PFSK-1 (cell line): ENCODE data around the gene OPA3.

Source experiments
- FOXP2 ChIP-seq: optimal IDR thresholded peaks from 2 replicates; pipeline ENCODE3; 2011; ENCODE audit warnings: borderline replicate concordance, control low read depth, inconsistent platforms; ENCODE audit not compliant: insufficient read depth; ENCODE audit errors: extremely low read length, extremely low read depth
- POLR2AphosphoS5 ChIP-seq: IDR thresholded peaks from 2 replicates; pipeline ENCODE4 v1.6.1; 2012; ENCODE audit warnings: low read depth, mild to moderate bottlenecking, control low read depth, low read length, moderate library complexity
- REST ChIP-seq, 2 experiments: IDR thresholded peaks; 2 replicates each; pipeline versions ENCODE4 v1.6.1 to v1.8.0; 2011 to 2012; ENCODE audit warnings: low read depth in 2 of 2, low read length in 2 of 2, control low read depth in 1 of 2, inconsistent platforms in 1 of 2, mild to moderate bottlenecking in 1 of 2, moderate library complexity in 1 of 2; ENCODE audit not compliant: insufficient read depth in 1 of 2
- SIN3A ChIP-seq: IDR thresholded peaks from 2 replicates; pipeline ENCODE4 v1.6.1; 2012; ENCODE audit warnings: mild to moderate bottlenecking, low read length, moderate library complexity, borderline replicate concordance; ENCODE audit not compliant: insufficient read depth
- TAF1 ChIP-seq: IDR thresholded peaks from 2 replicates; pipeline ENCODE4 v1.6.1; 2012; ENCODE audit warnings: low read length, control low read depth, borderline replicate concordance; ENCODE audit not compliant: insufficient read depth

Gene OPA3

GRCh38 chr19:45507872-45508416, 76.7 kb downstream of the OPA3 start:
- TF ChIP-seq FOXP2 (no peak), SIN3A (no peak), REST (IDR thresholded peaks at IDR 0.05; ENCODE audit: insufficient read depth in 1 of 2, low read depth in 2 of 2, low read length in 2 of 2) (no peak)

- TF ChIP-seq POLR2AphosphoS5 (peak; percentile 83), TAF1 (peak; percentile 92; the same call in 1 of the 2 replicates), REST (IDR thresholded peaks at IDR 0.05; ENCODE audit: insufficient read depth in 1 of 2, low read depth in 2 of 2, low read length in 2 of 2) (peak in 1 of 2 experiments; percentile 44; a peak in 1 of 4 replicates), SIN3A (0 out of 2 replicates have a peak, but pooled peaks have one; percentile 79), FOXP2 (no peak)
These were observed 77.4 kb downstream of the OPA3 start, which contains the start of gene VASP for GRCh38 chr19:45506989-45507871. TSS of gene VASP (plus strand) at chr19:45507479. CDS start at chr19:45507772, 293 bp downstream.

GRCh38 chr19:45506246-45506988, 78.2 kb downstream of the OPA3 start:
- peak; percentile 65 for TF ChIP-seq FOXP2
- peak; percentile 80 for TF ChIP-seq POLR2AphosphoS5
- TF ChIP-seq SIN3A, result peak; percentile 50; the same call in 1 of the 2 replicates
- TF ChIP-seq TAF1, result no peak
- TF ChIP-seq REST (IDR thresholded peaks at IDR 0.05; ENCODE audit: insufficient read depth in 1 of 2, low read depth in 2 of 2, low read length in 2 of 2), result 0 out of 4 replicates have a peak, but pooled peaks of 1 of the 2 experiments have one; percentile 24

GRCh38 chr19:45505996-45506245, 78.7 kb downstream of the OPA3 start:
- TF ChIP-seq TAF1, result no peak

- no peak for TF ChIP-seq TAF1
- no peak for TF ChIP-seq POLR2AphosphoS5
- no peak for TF ChIP-seq SIN3A
These were observed 79.2 kb downstream of the OPA3 start for GRCh38 chr19:45505151-45505995.
